VCaP (cell line): ENCODE data around the gene IGF1R.

ENCODE experiments used
- H3K27ac ChIP-seq: fragments of 450-650 bp; 2 replicates; pipeline ENCODE4 v1.5.1; 2017
- CTCF ChIP-seq: fragments of 450-650 bp; conservative IDR thresholded peaks from 2 replicates; pipeline ENCODE4 v1.5.1; 2017; ENCODE audit warnings: mild to moderate bottlenecking, moderate library complexity

Gene IGF1R

DNA sequence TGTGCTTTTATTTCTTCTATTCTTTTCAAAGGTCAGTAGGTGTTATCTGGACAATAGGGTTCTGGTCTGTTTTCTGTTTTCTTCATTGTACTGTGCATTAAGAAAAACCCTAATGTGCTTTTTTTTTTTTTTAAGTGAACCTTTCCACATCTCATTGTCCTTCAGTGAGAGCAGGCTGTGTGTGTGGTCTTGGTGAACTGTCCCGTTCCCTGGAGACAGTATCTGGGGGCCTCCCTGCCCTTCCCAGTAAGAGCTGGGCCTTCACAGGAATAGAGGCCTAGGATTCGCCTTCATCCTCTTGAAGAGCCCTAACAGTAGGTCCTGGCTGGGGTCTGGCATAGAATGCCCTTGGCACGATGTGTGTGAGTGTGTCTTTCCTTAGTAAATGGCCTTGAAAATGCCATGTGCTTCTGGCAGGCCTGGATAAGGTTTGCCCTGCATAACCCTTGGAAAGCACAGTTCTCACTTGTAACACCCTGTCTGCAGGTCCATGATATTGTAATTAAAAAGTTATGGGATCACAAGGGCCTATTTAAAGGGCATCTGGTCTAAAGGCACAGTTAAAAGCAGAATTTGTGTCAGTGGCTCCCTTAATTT lies 81.2 kb downstream of the IGF1R start:
- H3K27ac ChIP-seq, result peak overlapping the region; percentile 80
- no peak for TF ChIP-seq CTCF

DNA sequence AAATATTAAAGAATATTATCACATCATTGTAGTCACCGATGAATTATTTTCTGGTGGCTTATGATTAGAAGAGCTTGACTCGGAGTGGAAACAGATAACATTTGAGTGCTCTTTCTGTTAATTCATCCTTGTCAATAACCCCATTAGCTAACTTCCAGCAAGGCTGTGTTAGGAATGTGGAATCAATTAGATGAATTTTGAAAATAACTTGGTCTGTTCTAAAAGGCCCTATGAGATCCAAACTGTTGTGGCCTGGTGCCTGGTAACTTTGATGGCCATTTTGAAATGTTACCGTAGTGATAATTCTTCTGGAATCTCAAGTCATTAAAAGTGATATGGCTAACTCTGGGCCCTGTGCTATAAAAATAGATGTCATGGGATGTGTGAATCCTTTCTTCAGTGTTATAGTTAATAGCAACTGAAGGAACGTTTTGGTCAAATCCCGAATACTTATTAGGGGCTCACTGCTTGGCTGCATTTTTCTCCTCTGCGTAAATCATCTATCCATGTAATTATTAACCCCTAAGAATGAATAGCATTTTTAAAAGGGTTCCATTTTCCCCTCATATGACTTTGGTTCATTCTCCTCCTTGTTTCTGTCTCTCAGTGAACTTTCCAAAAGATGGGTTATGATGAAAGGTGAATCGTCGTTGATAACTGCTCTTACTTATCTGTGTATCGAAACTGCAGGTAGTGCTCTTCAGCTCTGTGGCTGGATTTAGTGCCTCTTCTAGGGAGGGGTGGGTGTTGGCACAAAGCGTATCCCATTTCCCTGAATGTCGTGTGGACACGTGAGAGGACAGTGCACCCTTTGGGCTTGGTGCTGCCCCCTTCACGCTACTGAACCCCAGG lies 82.7 kb downstream of the IGF1R start:
- TF ChIP-seq CTCF, result no peak
- no peak overlapping the region for H3K27ac ChIP-seq

DNA sequence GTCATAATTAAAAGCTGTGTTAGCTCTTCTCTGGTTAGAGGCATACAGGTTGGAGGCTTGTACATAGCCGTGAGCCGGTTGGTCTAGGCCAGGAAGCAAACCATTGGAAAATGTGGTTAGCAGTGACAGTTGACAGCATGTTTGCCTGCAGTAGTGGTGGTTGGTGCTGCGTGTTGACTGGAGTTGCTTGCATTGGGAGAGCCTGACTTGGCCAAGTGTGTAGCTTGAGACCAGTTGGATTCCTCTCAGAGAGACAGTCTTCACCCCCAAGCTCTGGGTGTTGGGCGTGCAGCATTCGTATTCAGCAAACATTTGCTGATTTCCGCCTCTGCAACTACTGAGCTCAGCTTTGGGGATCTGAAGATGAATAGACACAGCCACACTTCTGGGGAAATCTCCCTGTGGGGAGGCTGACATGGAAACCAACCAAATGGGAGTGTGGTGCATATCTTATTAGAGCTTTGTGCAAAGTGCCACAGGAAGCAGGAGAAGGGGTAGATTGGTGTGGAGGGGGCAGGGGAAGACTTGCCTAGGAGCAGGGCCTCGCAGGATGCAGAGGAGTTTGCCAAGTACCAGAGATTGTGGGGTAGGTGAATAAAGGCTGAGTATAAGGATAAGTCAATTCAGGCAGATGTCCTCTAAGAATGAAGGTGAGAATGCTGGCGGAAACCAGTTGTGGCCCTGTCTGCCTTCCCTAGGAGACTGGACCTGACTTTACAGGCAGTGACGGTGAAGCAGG lies 83.5 kb downstream of the IGF1R start:
- no peak for TF ChIP-seq CTCF
- no peak overlapping the region for H3K27ac ChIP-seq

DNA sequence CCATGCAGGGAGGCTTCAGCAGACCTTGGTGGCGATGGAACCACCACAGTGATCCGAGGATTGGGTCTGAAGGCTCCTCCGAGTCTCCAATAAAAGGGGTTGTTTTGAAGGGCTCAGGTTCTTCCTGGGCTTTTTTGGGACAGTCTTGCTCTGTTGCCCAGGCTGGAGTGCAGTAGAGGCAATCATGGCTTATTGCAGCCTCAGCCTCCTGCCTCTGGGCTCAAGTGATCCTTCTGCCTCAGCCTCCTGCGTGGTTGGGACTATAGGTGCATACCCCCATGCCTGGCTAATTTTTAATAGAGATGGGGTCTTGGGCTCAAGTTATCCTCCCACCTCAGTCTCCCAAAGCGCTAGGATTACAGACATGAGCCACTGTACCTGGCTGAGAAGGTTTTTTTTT lies 84.8 kb downstream of the IGF1R start:
- no peak for TF ChIP-seq CTCF
- peak overlapping the region; percentile 63; the same call in 1 of the 2 replicates for H3K27ac ChIP-seq

GRCh38 chr15:98734466-98735199 lies 86.3 kb downstream of the IGF1R start:
- H3K27ac ChIP-seq, result peak overlapping the region; percentile 63
- no peak for TF ChIP-seq CTCF

- no peak for TF ChIP-seq CTCF
- peak overlapping the region; percentile 63 for H3K27ac ChIP-seq
Observed at GRCh38 chr15:98735304-98735703, 87.0 kb downstream of the IGF1R start.
